Adrenal gland (tissue), 12 donors: ENCODE data around the gene WLS. TPM values are rescaled to one million over a fixed set of nuclear protein-coding genes. Genes with fewer than 3 reads are reported as not detected.

Experiments used
- DNase-seq, 7 donors: peaks; one replicate each; pipeline ENCODE4 v3.0.0-alpha.2; 2019 to 2020
- H3K27ac ChIP-seq, 5 donors: fragments of 200-600 bp; sonication (generic) in 4 of 5; 1 replicate in 3 of 5; 2 replicates in 2 of 5; pipeline versions ENCODE4 v1.5.1 to v1.8.0; 2016 to 2020; ENCODE audit warnings: mild to moderate bottlenecking in 1 of 5
- H3K27me3 ChIP-seq: fragments of 200-600 bp; 2 replicates; pipeline ENCODE4 v1.8.0; 2021
- H3K36me3 ChIP-seq, 2 donors: fragments of 200-600 bp; replicated peaks in 1 of 2; 1 replicate in 1 of 2; 2 replicates in 1 of 2; pipeline versions ENCODE4 v1.5.1 to v1.8.0; 2018 to 2022
- H3K4me1 ChIP-seq, 2 donors: fragments of 200-600 bp; replicated peaks in 1 of 2; 1 replicate in 1 of 2; 2 replicates in 1 of 2; pipeline versions ENCODE4 v1.5.1 to v1.8.0; 2018 to 2021
- H3K4me3 ChIP-seq, 4 donors: fragments of 200-600 bp; sonication (generic) in 3 of 4; one replicate each; pipeline ENCODE4 v1.5.1; 2016 to 2018
- H3K9me3 ChIP-seq, 3 donors: fragments of 200-600 bp; sonication (generic) in 1 of 3; replicated peaks in 1 of 3; 1 replicate in 2 of 3; 2 replicates in 1 of 3; pipeline versions ENCODE4 v1.5.1 to v1.8.0; 2016 to 2021
- POLR2A ChIP-seq, 2 donors: fragments of 450-650 bp; IDR thresholded peaks; one replicate each; pipeline ENCODE4 v1.6.1; 2017; ENCODE audit warnings: antibody characterized with exemption in 2 of 2, mild to moderate bottlenecking in 2 of 2, moderate library complexity in 1 of 2
- WGBS, 4 donors: extraction: QIAGEN DNeasy Blood & Tissue Kit in 2 of 4; methylation state at CpG; one replicate each; pipeline versions ENCODE4 v1.1.5 to v1.1.7; 2013 to 2017; 5-methylcytosine and 5-hydroxymethylcytosine counted together
- intact Hi-C, 2 donors: fragments of 100-400 bp; cut with DNase I; formaldehyde crosslinking; loops; one replicate each; pipeline versions ENCODE4 v1.14.1 to v1.15.0; 2022 to 2023
- polyA plus RNA-seq, 3 donors: library from polyadenylated mRNA; stranded (reverse); fragments of 200-250 nt in 2 of 3; fragments of 350-450 nt in 1 of 3; fragmentation: Illumina TruSeq in 1 of 3; extraction: RNeasy Lipid Tissue Mini Kit (QIAGEN cat#74804) in 1 of 3; gene quantifications; one replicate each; pipeline ENCODE4 v1.2.3, GENCODE V29; 2013 to 2014
- total RNA-seq, 9 donors: library from RNA; depleted of rRNA in 4 of 9; stranded (reverse); fragments of >200 nt in 4 of 9; fragments of 120-200 nt in 1 of 9; fragmentation: NEBNext Ultra II Directional in 1 of 9; extraction: Animal tissue kit (Norgen Biotek cat#: 25700) in 1 of 9; gene quantifications; one replicate each; pipeline versions ENCODE4 v1.1.0 to v1.2.4, GENCODE V29; 2013 to 2023
- TF ChIP-seq, protein P1 (sequence below), 6 experiments: fragments of 450-650 bp in 4 of 6; fragments of 200-600 bp in 2 of 6; sonication (generic) in 1 of 6; IDR thresholded peaks; 1 replicate in 5 of 6; 2 replicates in 1 of 6; pipeline versions ENCODE4 v1.5.1 to v1.8.0; 2016 to 2021; ENCODE audit warnings: antibody characterized with exemption in 6 of 6, mild to moderate bottlenecking in 2 of 6, moderate library complexity in 1 of 6
- donor health status: healthy with polysubstance abuse.
- donor health status: Bipolar disorder and iron deficiency.
- donor health status: DM: yes; HTN: yes; CAD: no.
- donor health status: DM: no; HTN: no; CAD: no.
- donor health status: DM: no; HTN: no; CAD: no.
- donor health status: DM: yes; HTN: yes; CAD: no.

Gene WLS
- total and polyA plus RNA-seq, 12 donors, result 28.7 to 114 (median 59.5) TPM

DNA sequence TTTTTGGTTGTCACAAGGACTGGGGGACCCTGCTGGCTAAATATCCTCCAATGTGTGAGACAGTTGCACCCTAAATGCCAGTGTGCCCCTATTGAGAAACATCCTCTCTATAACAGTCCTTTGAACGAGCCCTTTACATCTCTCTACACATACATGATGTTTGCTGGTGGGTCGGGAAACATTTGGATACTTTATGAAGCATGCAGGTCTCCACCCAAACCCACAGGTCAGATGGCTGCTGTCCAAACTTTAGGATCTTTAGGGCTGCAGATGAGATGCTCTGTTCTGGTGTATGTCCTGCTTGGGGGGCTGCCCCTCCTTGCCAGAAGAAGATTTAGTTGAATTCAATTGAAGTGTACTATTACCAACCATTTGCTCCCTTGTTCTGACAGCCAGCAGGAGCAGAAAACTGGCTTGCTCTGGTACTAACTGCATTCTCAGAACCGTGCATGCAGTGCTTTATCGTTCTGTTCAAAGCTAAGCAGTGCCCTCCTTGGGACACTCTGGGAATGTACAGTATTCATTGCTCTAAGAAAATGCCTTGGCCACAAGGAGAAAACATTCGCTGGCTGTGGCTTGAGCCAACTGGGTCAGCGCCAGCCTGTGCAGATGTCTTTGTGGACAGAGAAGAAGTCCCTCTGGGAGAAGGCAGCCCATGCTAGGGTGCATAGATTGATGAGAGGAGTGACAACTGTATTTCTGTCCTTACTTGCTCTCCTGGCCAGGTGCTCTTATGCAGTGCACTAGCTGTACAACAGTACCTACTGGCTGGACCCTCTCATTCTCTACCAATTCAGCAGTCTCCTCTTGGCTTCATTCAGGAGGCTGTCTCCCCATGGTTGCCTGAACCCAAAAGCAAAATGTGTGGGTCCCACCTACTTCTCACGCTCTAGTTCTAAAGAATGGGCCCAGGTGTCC, 120.5 kb downstream of the WLS start:
- TF ChIP-seq, protein P1, sequence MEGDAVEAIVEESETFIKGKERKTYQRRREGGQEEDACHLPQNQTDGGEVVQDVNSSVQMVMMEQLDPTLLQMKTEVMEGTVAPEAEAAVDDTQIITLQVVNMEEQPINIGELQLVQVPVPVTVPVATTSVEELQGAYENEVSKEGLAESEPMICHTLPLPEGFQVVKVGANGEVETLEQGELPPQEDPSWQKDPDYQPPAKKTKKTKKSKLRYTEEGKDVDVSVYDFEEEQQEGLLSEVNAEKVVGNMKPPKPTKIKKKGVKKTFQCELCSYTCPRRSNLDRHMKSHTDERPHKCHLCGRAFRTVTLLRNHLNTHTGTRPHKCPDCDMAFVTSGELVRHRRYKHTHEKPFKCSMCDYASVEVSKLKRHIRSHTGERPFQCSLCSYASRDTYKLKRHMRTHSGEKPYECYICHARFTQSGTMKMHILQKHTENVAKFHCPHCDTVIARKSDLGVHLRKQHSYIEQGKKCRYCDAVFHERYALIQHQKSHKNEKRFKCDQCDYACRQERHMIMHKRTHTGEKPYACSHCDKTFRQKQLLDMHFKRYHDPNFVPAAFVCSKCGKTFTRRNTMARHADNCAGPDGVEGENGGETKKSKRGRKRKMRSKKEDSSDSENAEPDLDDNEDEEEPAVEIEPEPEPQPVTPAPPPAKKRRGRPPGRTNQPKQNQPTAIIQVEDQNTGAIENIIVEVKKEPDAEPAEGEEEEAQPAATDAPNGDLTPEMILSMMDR (IDR thresholded peaks at IDR 0.05), result peak; percentile 55 to 81 (median 77)
- TF ChIP-seq POLR2A (IDR thresholded peaks at IDR 0.05), result no peak
- Histone ChIP-seq H3K4me1 (no peaks in the 10 kb centered on the region), H3K4me3 (no peak overlapping the region), H3K27me3 (no peaks in the 10 kb centered on the region), H3K36me3 (no peaks in the 10 kb centered on the region), H3K9me3 (no peaks in the 10 kb centered on the region), H3K27ac (no peak overlapping the region)
- peak; percentile 71 to 91 (median 82) for DNase-seq
- intact Hi-C loops, result loop anchor here (5.0 to 10.0 kb wide), 4 partner anchors 257 to 337 kb away; partner anchors contain the start of gene RPE65 (in 1 of the 2)
- WGBS, 4 donors, result 40 to 51% (median 45%) methylated on average over 5 to 7 of the region's 7 CpGs

DNA sequence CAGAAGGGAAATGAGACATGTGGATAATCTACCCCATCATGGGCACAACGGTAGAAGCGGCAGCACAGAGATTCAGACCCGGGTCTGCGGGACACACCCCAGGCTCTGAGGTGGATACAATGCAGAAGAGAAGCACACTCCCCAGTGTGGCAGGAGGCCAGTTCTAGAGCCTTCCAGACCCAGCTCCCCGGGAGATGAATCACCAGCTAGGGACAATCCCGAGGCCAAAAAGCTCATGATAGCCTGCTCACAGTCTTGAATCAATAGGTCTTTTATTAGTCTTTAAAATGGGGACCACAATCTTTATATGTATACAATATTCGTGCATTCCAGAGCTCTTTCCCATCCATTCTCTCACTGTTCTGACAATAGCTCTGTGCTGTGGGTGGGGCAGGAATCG, 124.6 kb downstream of the WLS start:
- H3K4me3 ChIP-seq, result no peak overlapping the region
- TF ChIP-seq POLR2A (IDR thresholded peaks at IDR 0.05), result no peak
- TF ChIP-seq, protein P1 (IDR thresholded peaks at IDR 0.05), result no peak
- peak in 1 of 7 donors; percentile 39 for DNase-seq
- no peaks in the 10 kb centered on the region for H3K36me3 ChIP-seq
- H3K27ac ChIP-seq, result no peak overlapping the region
- intact Hi-C loops, result no loop called here
- H3K27me3 ChIP-seq, result no peaks in the 10 kb centered on the region
- no peaks in the 10 kb centered on the region for H3K4me1 ChIP-seq
- H3K9me3 ChIP-seq, result no peaks in the 10 kb centered on the region
- 61 to 80% (median 72%) methylated on average over 8 of the region's 8 CpGs for WGBS, 4 donors

DNA sequence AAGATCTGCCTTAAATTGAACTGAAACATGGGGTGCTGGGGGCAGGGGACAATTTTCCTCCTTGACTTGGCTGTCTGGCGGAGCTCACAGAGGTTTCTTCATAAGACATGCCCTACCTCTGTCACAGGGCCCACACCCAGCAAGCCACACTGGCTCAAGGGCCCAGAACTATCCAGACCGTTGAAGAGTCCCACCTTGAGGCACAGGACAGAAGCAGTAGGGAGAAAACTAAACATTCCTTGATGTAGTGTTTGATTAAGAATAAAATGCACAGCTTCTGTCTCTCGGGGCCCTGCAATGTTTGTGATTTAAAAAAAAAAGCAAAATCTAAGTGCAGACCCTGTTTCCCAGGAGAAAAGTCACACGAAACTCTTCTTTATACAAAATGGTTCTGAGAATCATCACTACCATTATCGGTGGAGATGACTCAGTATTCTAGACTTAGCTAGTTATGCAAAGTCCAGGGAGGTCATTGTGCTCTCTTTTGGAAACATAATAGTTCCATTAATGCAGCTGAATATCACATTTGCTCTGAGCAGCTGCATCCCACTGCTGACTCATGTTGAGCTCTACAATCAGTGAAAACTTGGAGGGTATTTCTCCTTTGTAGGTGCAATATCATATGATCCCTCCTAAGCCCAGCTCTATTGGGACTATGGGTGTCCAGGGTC, 128.3 kb downstream of the WLS start:
- Histone ChIP-seq H3K27ac (no peak overlapping the region), H3K36me3 (no peaks in the 10 kb centered on the region), H3K4me3 (no peak overlapping the region), H3K4me1 (no peaks in the 10 kb centered on the region), H3K9me3 (no peaks in the 10 kb centered on the region), H3K27me3 (no peaks in the 10 kb centered on the region)
- TF ChIP-seq, protein P1 (IDR thresholded peaks at IDR 0.05), result no peak
- TF ChIP-seq POLR2A (IDR thresholded peaks at IDR 0.05), result no peak
- intact Hi-C loops, result no loop called here
- WGBS, 4 donors, result 83 to 90% (median 86%) methylated on average over 5 of the region's 5 CpGs
- DNase-seq, result no peak

DNA sequence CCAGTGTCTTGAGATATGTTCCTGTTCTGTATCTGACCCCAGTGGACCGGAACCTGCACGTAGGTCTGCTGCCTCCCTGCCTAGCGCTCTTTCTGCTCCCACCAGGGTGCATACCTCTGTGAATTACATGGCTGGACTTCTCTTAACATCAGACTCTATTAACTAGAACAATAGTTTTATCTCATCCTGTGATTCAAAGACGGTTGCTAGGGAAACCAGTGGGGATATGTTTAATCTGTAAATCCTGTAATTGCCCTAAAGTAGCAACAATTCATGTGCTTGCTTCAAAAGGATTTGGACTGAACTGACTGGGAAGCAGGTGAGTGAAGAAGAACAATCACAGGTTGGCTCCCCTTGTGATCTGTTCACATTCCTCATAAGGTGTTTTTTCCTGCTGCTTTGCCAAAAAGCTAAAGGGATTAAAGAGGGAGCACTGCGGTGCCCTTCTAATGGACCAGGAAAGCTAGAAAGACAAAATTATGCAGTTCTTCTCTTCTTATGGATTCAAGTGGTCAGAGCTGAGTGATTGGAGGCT, 129.2 kb downstream of the WLS start:
- Histone ChIP-seq H3K27ac (no peak overlapping the region), H3K36me3 (no peaks in the 10 kb centered on the region), H3K4me1 (no peaks in the 10 kb centered on the region), H3K4me3 (no peak overlapping the region), H3K27me3 (no peaks in the 10 kb centered on the region), H3K9me3 (no peaks in the 10 kb centered on the region)
- intact Hi-C loops, result no loop called here
- TF ChIP-seq, protein P1 (IDR thresholded peaks at IDR 0.05), result no peak
- no peak for TF ChIP-seq POLR2A (IDR thresholded peaks at IDR 0.05)
- 92 to 97% (median 92%) methylated on average over 5 of the region's 5 CpGs for WGBS, 4 donors
- DNase-seq, result no peak
